GM12878 (cell line): ENCODE data around the gene IFI30. TPM values are rescaled to one million over a fixed set of nuclear protein-coding genes. Genes with fewer than 3 reads are reported as not detected.

Experiments
- ATAC-seq: fragments of 200-7000 bp; cut with Tn5 transposase; 3 replicates; pipeline ENCODE4 v1.9.1; 2020; ENCODE audit warnings: mild to moderate bottlenecking, moderate library complexity
- BruUV-seq: library from RNA; stranded (reverse); fragments of 400-500 nt; replicated peaks from 2 replicates; lab custom pipeline; 2021; lab: Mats Ljungman, UMichigan
- CTCF ChIA-PET: fragments of 300-600 bp; sonication (Branson Sonifier 250); formaldehyde crosslinking; extraction: SDS; loops from one replicate; lab custom pipeline; 2021; ENCODE audit warnings: inconsistent platforms; lab: Yijun Ruan, JAX
- POLR2A ChIA-PET: fragments of 350-600 bp; formaldehyde crosslinking; extraction: SDS; loops from one replicate; lab custom pipeline; 2021; ENCODE audit warnings: inconsistent platforms; lab: Charles Lee
- RAD21 ChIA-PET: fragments of 300-600 bp; sonication (Branson Sonifier 250); formaldehyde crosslinking; loops from one replicate; lab custom pipeline; 2023; ENCODE audit warnings: antibody characterized with exemption; ENCODE audit not compliant: unreplicated experiment; lab: Charles Lee
- SMC1A ChIA-PET: fragments of 300-600 bp; sonication (Branson Sonifier 250); formaldehyde crosslinking; loops from one replicate; lab custom pipeline; 2023; ENCODE audit not compliant: unreplicated experiment, uncharacterized antibody; lab: Charles Lee
- DNase-seq: peaks from one replicate; pipeline ENCODE4 v3.0.0-alpha.2; 2011; ENCODE audit warnings: low read depth, low spot score
- FAIRE-seq: peaks from 3 replicates; lab custom pipeline; 2011; peaks lifted over from hg19 to GRCh38; lab: Jason Lieb, UNC
- H2AFZ ChIP-seq: 2 replicates; pipeline ENCODE4 v1.6.0; 2011; ENCODE audit warnings: low read depth, low read length, control low read depth; ENCODE audit not compliant: control insufficient read depth
- H3K27ac ChIP-seq: 2 replicates; pipeline ENCODE4 v1.5.1; 2011; ENCODE audit warnings: control low read depth; ENCODE audit not compliant: control insufficient read depth, insufficient read depth
- H3K27me3 ChIP-seq, 2 experiments: replicated peaks in 1 of 2; 2 replicates each; pipeline versions ENCODE4 v1.6.0 to v1.6.1; 2011; ENCODE audit warnings: low read length in 1 of 2; ENCODE audit not compliant: control insufficient read depth in 2 of 2, insufficient read depth in 2 of 2
- H3K36me3 ChIP-seq, 2 experiments: 2 replicates each; pipeline ENCODE4 v1.5.1; 2011; ENCODE audit warnings: low read length in 1 of 2; ENCODE audit not compliant: control insufficient read depth in 2 of 2, insufficient read depth in 2 of 2
- H3K4me1 ChIP-seq: 2 replicates; pipeline ENCODE4 v1.6.1; 2011; ENCODE audit warnings: mild to moderate bottlenecking, low read length, moderate library complexity, mixed read lengths; ENCODE audit not compliant: control insufficient read depth, insufficient read depth
- H3K4me2 ChIP-seq: 2 replicates; pipeline ENCODE4 v1.6.0; 2011; ENCODE audit warnings: control low read depth; ENCODE audit not compliant: control insufficient read depth, insufficient read depth
- H3K4me3 ChIP-seq: fragments of 200-600 bp; sonication (generic); 2 replicates; pipeline ENCODE4 v1.5.1; 2016
- H3K79me2 ChIP-seq: 2 replicates; pipeline ENCODE4 v1.6.0; 2011; ENCODE audit warnings: low read length; ENCODE audit not compliant: control insufficient read depth, insufficient read depth
- H3K9ac ChIP-seq: 2 replicates; pipeline ENCODE4 v1.8.0; 2011; ENCODE audit warnings: low read length, control low read depth, mixed read lengths; ENCODE audit not compliant: control insufficient read depth, insufficient read depth
- H3K9me3 ChIP-seq: replicated peaks from 3 replicates; pipeline ENCODE4 v1.5.1; 2011; ENCODE audit warnings: mild to moderate bottlenecking, low read length; ENCODE audit not compliant: control insufficient read depth, insufficient read depth
- H4K20me1 ChIP-seq: 2 replicates; pipeline ENCODE4 v1.6.0; 2011; ENCODE audit not compliant: control insufficient read depth, insufficient read depth
- CREB1 ChIP-seq: IDR thresholded peaks from 2 replicates; pipeline ENCODE4 v1.6.1; 2012; ENCODE audit warnings: low read depth, mild to moderate bottlenecking, inconsistent platforms
- E2F4 ChIP-seq: IDR thresholded peaks from 2 replicates; pipeline ENCODE4 v1.6.1; 2012; ENCODE audit warnings: low read depth, low read length, improper control_type of control experiment
- E4F1 ChIP-seq: fragments of 450-650 bp; IDR thresholded peaks from 2 replicates; pipeline ENCODE4 v1.6.1; 2018; ENCODE audit warnings: borderline replicate concordance, mild to moderate bottlenecking; ENCODE audit not compliant: partially characterized antibody
- ELK1 ChIP-seq: IDR thresholded peaks from 2 replicates; pipeline ENCODE4 v1.6.1; 2012; ENCODE audit warnings: low read depth, low read length, improper control_type of control experiment
- ESRRA ChIP-seq: IDR thresholded peaks from 2 replicates; pipeline ENCODE4 v1.6.1; 2012; ENCODE audit warnings: mild to moderate bottlenecking, low read length, improper control_type of control experiment
- HDAC2 ChIP-seq: fragments of 200-600 bp; sonication (generic); IDR thresholded peaks from 2 replicates; pipeline ENCODE4 v1.6.1; 2017
- JUNB ChIP-seq: IDR thresholded peaks from 2 replicates; pipeline ENCODE4 v1.6.1; 2016; ENCODE audit warnings: antibody characterized with exemption, mild to moderate bottlenecking
- MEF2B ChIP-seq: fragments of 450-650 bp; IDR thresholded peaks from 2 replicates; pipeline ENCODE4 v1.6.1; 2018; ENCODE audit warnings: mild to moderate bottlenecking, moderate library complexity; ENCODE audit not compliant: partially characterized antibody, poor library complexity, severe bottlenecking
- RCOR1 ChIP-seq: conservative IDR thresholded peaks from 2 replicates; pipeline ENCODE4 v1.6.1; 2012; ENCODE audit warnings: low read depth, low read length, improper control_type of control experiment
- SIN3A ChIP-seq: IDR thresholded peaks from 2 replicates; pipeline ENCODE4 v1.6.1; 2012; ENCODE audit warnings: low read depth, low read length, improper control_type of control experiment
- SMARCA5 ChIP-seq: fragments of 450-650 bp; IDR thresholded peaks from 2 replicates; pipeline ENCODE4 v1.6.1; 2017; ENCODE audit warnings: mild to moderate bottlenecking
- WGBS: methylation state at CpG from one replicate; pipeline ENCODE4 v1.1.6; 2016; ENCODE audit warnings: low lambda C conversion rate; ENCODE audit not compliant: insufficient replicate concordance, insufficient coverage; ENCODE audit errors: missing lambda C conversion rate; 5-methylcytosine and 5-hydroxymethylcytosine counted together
- in situ Hi-C: fragments of 300-500 bp; cut with MboI; formaldehyde crosslinking; loops from 9 replicates; pipeline ENCODE4 v1.14.3; 2018; ENCODE audit warnings: mixed read lengths
- intact Hi-C: fragments of 100-400 bp; cut with micrococcal nuclease; formaldehyde crosslinking; loops from one replicate; pipeline ENCODE4 v1.14.2; 2022; ENCODE audit not compliant: unreplicated experiment
- polyA plus RNA-seq, 11 experiments: library from polyadenylated mRNA; depleted of rRNA in 4 of 11; unstranded in 6 of 11; stranded (reverse) in 5 of 11; fragments of >200 nt; fragmentation: Nextera tagmentation in 4 of 11; fragmentation: Illumina TruSeq in 1 of 11; extraction: Ambion mirVana in 4 of 11; extraction: Trizol in 1 of 11; gene quantifications; 1 replicate in 1 of 11; 2 replicates in 10 of 11; pipeline versions ENCODE4 v1.2.1 to v1.2.3, GENCODE V29; 2011 to 2016; ENCODE audit warnings: inconsistent platforms in 2 of 11, missing spikeins in 2 of 11, low read depth in 1 of 11
- total RNA-seq, 4 experiments: library from RNA; depleted of rRNA in 3 of 4; stranded (reverse); fragments of >200 nt in 3 of 4; fragmentation: Illumina TruSeq in 1 of 4; extraction: Trizol in 1 of 4; gene quantifications; 2 replicates each; pipeline versions ENCODE4 v1.2.1 to v1.2.3, GENCODE V29; 2013 to 2021
- TF ChIP-seq, protein P1 (sequence below): fragments of 150-350 bp; IDR thresholded peaks from 2 replicates; pipeline ENCODE4 v1.6.1; 2016; ENCODE audit warnings: low read depth, low read length

The IFI30 gene
- total and polyA plus RNA-seq, 10 of the 15 experiments (the other 5 are each of a cell fraction or from before 2014, with no cell fraction given), result 221 to 1,112 (median 451) TPM

DNA sequence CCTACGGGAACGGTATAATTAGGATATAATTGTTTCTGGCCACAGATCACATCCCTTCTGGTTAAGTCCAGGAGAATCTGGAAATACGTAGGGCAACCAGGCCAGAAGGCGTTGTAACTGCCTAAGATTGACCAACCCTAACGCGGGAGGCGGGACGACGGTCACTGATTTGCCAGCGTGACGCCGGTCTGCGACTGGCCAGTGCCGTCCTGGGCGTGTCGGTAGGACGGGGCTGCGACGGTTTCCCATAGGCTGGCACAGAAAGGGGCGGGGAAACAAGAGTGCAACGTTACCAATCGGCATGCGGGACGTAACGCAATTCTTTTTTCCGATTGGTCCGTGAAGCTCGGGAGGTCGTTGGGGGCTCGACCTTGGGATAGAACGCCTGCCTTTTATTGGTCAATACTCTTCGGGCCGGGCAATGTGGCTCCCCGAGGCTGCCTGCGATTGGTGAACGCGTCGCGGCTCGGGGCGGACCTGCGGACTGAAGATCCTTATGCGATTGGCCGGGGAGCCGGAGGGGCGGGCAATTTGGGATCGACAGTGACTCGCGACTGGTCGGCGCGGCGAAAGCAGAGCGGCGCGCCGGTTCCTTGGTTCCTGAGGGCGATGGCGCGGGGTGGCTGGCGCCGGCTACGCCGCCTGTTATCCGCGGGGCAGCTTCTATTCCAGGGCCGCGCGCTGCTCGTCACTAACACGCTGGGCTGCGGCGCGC is 19.2 kb downstream of the IFI30 start, which contains the start of gene MPV17L2:
Gene MPV17L2 (plus strand): TSS at position 546 of the 715 bp plus-strand sequence. CDS start 64 bp downstream, at position 610.
- Histone ChIP-seq H3K27ac (peak within 1 kb of the TSS; percentile 65), H3K36me3 (peaks cover 5 to 8% of the 10 kb centered on the region in 2 experiments; a peak in 3 of 4 replicates), H2AFZ (peak within 1 kb of the TSS; percentile 73), H3K4me3 (peak within 1 kb of the TSS; percentile 79), H3K4me1 (peaks cover 11% of the 10 kb centered on the region), H3K9ac (peak within 1 kb of the TSS; percentile 71), H4K20me1 (no peaks in the 10 kb centered on the region), H3K9me3 (no peaks in the 10 kb centered on the region), H3K27me3 (no peaks in the 10 kb centered on the region), H3K79me2 (peaks cover 5% of the 10 kb centered on the region), H3K4me2 (peak within 1 kb of the TSS; percentile 96)
- in situ Hi-C loops (no loop called here), intact Hi-C loops (loop anchor here (1.0 kb wide), 1 partner anchor 20 kb away; the partner anchor contains the start of gene IFI30)
- CTCF ChIA-PET, result interaction anchor here (0.6 to 3.8 kb wide), 15 partner anchors 7 to 136 kb away, joined by 3 to 30 read pairs (median 8); partner anchors contain the start of genes LSM4 and RAB3A
- peak; percentile 100 for DNase-seq
- 4% methylated on average over 74 of the region's 74 CpGs for WGBS
- FAIRE-seq, result peak; percentile 99
- ATAC-seq, result peak; percentile 94
- SMC1A ChIA-PET, result interaction anchor here (0.5 to 3.4 kb wide), 16 partner anchors 10 to 198 kb away, joined by 3 to 21 read pairs (median 6); partner anchors contain the start of genes IL12RB1, JUND and RAB3A
- RAD21 ChIA-PET, result interaction anchor here (0.6 to 4.5 kb wide), 17 partner anchors 10 to 182 kb away, joined by 3 to 36 read pairs (median 7); partner anchors contain the start of genes JUND and RAB3A
- POLR2A ChIA-PET, result interaction anchor here (0.8 to 2.5 kb wide), 12 partner anchors 9 to 130 kb away, joined by 4 to 24 read pairs (median 8); partner anchors contain the start of genes LSM4 and RAB3A
- no TSS peak for BruUV-seq
- TF ChIP-seq RCOR1, result no peak
- no peak for TF ChIP-seq JUNB
- no peak for TF ChIP-seq HDAC2
- no peak for TF ChIP-seq ELK1
- TF ChIP-seq SMARCA5, result no peak
- no peak for TF ChIP-seq MEF2B
- peak; percentile 57 for TF ChIP-seq E4F1
- peak; percentile 49; the same call in 1 of the 2 replicates for TF ChIP-seq E2F4
- peak; percentile 40; the same call in 1 of the 2 replicates for TF ChIP-seq SIN3A
- TF ChIP-seq CREB1, result peak; percentile 95
- TF ChIP-seq ESRRA, result peak; percentile 65; the same call in 1 of the 2 replicates
- TF ChIP-seq, protein P1, sequence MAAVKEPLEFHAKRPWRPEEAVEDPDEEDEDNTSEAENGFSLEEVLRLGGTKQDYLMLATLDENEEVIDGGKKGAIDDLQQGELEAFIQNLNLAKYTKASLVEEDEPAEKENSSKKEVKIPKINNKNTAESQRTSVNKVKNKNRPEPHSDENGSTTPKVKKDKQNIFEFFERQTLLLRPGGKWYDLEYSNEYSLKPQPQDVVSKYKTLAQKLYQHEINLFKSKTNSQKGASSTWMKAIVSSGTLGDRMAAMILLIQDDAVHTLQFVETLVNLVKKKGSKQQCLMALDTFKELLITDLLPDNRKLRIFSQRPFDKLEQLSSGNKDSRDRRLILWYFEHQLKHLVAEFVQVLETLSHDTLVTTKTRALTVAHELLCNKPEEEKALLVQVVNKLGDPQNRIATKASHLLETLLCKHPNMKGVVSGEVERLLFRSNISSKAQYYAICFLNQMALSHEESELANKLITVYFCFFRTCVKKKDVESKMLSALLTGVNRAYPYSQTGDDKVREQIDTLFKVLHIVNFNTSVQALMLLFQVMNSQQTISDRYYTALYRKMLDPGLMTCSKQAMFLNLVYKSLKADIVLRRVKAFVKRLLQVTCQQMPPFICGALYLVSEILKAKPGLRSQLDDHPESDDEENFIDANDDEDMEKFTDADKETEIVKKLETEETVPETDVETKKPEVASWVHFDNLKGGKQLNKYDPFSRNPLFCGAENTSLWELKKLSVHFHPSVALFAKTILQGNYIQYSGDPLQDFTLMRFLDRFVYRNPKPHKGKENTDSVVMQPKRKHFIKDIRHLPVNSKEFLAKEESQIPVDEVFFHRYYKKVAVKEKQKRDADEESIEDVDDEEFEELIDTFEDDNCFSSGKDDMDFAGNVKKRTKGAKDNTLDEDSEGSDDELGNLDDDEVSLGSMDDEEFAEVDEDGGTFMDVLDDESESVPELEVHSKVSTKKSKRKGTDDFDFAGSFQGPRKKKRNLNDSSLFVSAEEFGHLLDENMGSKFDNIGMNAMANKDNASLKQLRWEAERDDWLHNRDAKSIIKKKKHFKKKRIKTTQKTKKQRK, result peak; percentile 96
